ENCODE data around the gene KIF5A. TPM values are rescaled to one million over a fixed set of nuclear protein-coding genes. Genes with fewer than 3 reads are reported as not detected.

The KIF5A gene
- total RNA-seq, 4 donors from 2014 or later, result 1.9 to 4.8 (median 2.9) TPM

DNA sequence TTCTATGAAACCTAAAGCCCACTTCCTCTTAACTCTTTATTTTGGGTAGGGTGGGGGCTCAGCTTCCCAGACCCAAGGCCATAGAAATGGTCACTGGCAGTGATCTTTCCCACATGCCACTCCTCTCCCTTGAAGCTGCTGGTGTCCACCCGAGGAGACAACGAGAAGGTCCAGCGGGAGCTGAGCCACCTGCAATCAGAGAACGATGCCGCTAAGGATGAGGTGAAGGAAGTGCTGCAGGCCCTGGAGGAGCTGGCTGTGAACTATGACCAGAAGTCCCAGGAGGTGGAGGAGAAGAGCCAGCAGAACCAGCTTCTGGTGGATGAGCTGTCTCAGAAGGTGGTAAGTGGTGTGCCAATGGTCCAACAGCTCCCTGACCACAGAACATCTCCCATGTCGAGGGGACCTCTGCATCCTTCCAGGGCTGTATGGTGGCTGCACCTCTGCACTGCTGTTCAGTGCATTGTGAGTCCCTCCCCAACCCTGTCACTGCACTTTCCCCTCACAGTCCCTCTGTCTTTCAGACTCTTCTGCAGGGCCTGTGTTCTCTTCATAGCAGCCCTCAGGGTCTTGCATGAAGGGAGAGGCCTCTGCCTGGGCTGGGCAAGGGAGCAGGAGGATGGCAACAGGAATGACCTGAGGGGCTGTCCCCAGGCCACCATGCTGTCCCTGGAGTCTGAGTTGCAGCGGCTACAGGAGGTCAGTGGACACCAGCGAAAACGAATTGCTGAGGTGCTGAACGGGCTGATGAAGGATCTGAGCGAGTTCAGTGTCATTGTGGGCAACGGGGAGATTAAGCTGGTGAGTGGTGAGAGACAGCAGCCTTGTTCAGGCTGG lies 22.3 kb downstream of the KIF5A start:
- no peak overlapping the region for H3K4me3 ChIP-seq
- WGBS, 2 donors, result 86 to 89% methylated on average over 12 of the region's 12 CpGs
- DNase-seq (ENCODE audit: low spot score in 2 of 2), result no peak
- H3K27me3 ChIP-seq, result peaks cover 0 to 3% of the 10 kb centered on the region in 2 donors
- H3K9me3 ChIP-seq, result no peaks in the 10 kb centered on the region
- no peak overlapping the region for H3K27ac ChIP-seq
- no peaks in the 10 kb centered on the region for H3K36me3 ChIP-seq
- no peaks in the 10 kb centered on the region for H3K4me1 ChIP-seq
- TF ChIP-seq, protein P1, sequence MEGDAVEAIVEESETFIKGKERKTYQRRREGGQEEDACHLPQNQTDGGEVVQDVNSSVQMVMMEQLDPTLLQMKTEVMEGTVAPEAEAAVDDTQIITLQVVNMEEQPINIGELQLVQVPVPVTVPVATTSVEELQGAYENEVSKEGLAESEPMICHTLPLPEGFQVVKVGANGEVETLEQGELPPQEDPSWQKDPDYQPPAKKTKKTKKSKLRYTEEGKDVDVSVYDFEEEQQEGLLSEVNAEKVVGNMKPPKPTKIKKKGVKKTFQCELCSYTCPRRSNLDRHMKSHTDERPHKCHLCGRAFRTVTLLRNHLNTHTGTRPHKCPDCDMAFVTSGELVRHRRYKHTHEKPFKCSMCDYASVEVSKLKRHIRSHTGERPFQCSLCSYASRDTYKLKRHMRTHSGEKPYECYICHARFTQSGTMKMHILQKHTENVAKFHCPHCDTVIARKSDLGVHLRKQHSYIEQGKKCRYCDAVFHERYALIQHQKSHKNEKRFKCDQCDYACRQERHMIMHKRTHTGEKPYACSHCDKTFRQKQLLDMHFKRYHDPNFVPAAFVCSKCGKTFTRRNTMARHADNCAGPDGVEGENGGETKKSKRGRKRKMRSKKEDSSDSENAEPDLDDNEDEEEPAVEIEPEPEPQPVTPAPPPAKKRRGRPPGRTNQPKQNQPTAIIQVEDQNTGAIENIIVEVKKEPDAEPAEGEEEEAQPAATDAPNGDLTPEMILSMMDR (IDR thresholded peaks at IDR 0.05), result no peak
- no peak for TF ChIP-seq POLR2A (IDR thresholded peaks at IDR 0.05)
- TF ChIP-seq EP300 (IDR thresholded peaks at IDR 0.05), result no peak

DNA sequence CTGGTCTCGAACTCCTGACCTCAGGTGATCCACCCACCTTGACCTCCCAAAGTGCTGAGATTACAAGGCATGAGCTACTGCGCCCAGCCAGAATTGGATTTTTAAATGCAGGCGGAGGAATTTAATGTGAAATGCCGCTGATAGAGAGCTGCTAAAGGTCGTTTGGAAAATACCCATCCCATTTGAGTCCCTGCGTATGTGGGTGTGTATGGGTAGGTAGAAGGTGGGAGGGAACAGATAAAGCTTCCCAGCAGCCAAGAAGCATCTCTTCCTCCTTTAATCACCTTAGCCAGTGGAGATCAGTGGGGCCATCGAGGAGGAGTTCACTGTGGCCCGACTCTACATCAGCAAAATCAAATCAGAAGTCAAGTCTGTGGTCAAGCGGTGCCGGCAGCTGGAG lies 25.0 kb downstream of the KIF5A start:
- Histone ChIP-seq H3K36me3 (no peaks in the 10 kb centered on the region), H3K27ac (no peak overlapping the region), H3K9me3 (no peaks in the 10 kb centered on the region), H3K27me3 (no peaks in the 10 kb centered on the region), H3K4me1 (no peaks in the 10 kb centered on the region), H3K4me3 (no peak overlapping the region)
- DNase-seq (ENCODE audit: low spot score in 2 of 2), result no peak
- TF ChIP-seq POLR2A (IDR thresholded peaks at IDR 0.05) (no peak), EP300 (IDR thresholded peaks at IDR 0.05) (no peak)
- TF ChIP-seq, protein P1 (IDR thresholded peaks at IDR 0.05), result no peak
- 78 to 81% methylated on average over 10 of the region's 10 CpGs for WGBS, 2 donors

DNA sequence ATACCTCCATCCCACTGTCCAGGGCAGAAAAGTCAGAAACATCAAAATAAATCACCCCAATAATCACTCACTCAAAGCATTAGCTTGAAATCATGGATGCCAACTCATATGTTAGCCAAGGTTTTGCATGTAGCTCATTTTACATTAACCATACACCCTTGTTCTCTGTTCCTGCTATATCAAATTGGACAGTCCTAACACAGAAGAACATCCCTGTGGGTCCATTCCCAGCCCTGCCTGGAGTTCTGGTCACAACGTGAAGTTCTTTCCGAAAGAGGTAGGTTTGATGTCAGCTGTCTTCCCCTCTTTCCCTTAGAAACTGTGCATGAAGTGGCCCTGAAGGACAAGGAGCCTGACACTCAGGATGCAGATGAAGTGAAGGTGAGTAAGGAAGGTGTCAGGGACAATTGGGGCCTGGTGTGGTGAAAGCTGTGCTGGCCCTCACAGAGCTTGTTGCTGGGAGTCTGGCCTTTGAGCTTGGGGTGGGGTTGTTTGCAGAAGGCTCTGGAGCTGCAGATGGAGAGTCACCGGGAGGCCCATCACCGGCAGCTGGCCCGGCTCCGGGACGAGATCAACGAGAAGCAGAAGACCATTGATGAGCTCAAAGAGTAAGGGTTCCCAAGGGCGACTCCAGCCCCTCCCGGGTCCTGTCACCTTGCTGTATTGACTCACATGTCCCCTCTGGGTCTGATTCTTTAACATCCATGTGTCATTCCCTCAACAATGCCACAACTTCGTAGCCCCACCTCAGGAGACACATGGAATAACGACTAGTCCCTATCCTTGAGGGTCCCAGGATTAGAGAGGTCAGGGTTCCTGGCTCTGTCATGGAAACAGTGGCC lies 26.1 kb downstream of the KIF5A start:
- no peak for DNase-seq (ENCODE audit: low spot score in 2 of 2)
- Histone ChIP-seq H3K4me3 (no peak overlapping the region), H3K4me1 (no peaks in the 10 kb centered on the region), H3K36me3 (no peaks in the 10 kb centered on the region), H3K27ac (no peak overlapping the region), H3K27me3 (no peaks in the 10 kb centered on the region), H3K9me3 (no peaks in the 10 kb centered on the region)
- 75 to 79% methylated on average over 12 of the region's 12 CpGs for WGBS, 2 donors
- no peak for TF ChIP-seq EP300 (IDR thresholded peaks at IDR 0.05)

DNA sequence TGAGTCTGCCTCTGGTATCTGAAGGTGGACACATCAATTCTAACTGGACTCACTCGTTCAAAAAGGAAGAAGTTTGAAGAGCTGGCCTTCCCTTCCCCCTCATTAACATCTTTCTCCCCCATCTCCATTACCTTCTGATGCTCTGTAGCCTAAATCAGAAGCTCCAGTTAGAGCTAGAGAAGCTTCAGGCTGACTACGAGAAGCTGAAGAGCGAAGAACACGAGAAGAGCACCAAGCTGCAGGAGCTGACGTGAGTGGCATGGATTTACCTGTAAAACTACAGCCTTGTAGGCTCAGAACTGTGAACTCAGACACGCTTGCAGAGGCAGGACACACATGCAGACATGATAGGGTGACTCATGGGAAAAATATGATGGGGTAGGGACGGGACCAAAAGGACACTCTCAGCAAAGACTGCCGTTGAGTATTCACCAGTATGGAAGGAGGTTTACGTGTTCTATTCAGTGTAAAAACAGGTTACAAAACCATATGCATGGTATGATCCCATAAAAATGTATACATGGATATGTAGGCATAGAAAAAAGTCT lies 26.8 kb downstream of the KIF5A start:
- no peak for TF ChIP-seq POLR2A (IDR thresholded peaks at IDR 0.05)
- no peak for TF ChIP-seq EP300 (IDR thresholded peaks at IDR 0.05)
- TF ChIP-seq, protein P1 (IDR thresholded peaks at IDR 0.05), result no peak
- H3K4me3 ChIP-seq, result no peak overlapping the region
- 80 to 83% methylated on average over 9 of the region's 9 CpGs for WGBS, 2 donors
- no peaks in the 10 kb centered on the region for H3K9me3 ChIP-seq
- H3K4me1 ChIP-seq, result no peaks in the 10 kb centered on the region
- no peaks in the 10 kb centered on the region for H3K36me3 ChIP-seq
- H3K27me3 ChIP-seq, result no peaks in the 10 kb centered on the region
- DNase-seq (ENCODE audit: low spot score in 2 of 2), result no peak
- H3K27ac ChIP-seq, result no peak overlapping the region

DNA sequence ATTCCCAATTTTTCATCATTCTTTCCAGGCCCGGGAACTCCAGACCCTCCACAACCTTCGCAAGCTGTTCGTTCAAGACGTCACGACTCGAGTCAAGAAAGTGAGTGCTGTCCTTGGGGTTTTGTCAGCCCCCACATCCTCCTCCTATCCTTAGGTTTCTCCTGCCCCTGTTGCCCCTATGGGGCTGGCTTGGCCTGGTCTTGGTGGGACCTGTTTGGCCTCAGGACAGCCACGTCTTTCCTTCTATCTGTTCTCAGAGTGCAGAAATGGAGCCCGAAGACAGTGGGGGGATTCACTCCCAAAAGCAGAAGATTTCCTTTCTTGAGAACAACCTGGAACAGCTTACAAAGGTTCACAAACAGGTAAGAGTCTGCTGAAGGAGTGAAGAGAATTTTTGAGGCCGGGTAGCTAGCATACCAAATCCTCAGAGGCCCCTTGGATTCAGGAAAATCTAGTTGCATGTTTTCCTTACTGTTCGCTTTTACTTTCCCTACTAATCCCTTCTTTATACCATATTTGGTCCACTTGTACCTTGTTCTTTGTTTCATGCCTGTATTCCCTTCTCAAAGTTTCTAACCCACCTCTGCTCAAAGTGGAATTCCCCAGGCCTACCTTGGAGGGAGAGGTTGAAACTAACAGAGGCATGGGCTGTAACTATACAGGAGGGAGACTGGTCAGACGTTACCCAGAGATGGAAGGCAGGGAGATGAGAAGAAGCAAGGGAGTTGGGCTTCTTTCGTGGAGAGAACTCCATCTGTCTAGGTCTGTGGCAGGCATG lies 28.3 kb downstream of the KIF5A start:
- no peak for DNase-seq (ENCODE audit: low spot score in 2 of 2)
- no peaks in the 10 kb centered on the region for H3K9me3 ChIP-seq
- no peaks in the 10 kb centered on the region for H3K36me3 ChIP-seq
- TF ChIP-seq EP300 (IDR thresholded peaks at IDR 0.05) (no peak), POLR2A (IDR thresholded peaks at IDR 0.05) (no peak)
- TF ChIP-seq, protein P1 (IDR thresholded peaks at IDR 0.05), result no peak
- no peaks in the 10 kb centered on the region for H3K27me3 ChIP-seq
- H3K27ac ChIP-seq, result no peak overlapping the region
- no peaks in the 10 kb centered on the region for H3K4me1 ChIP-seq
- 80 to 86% methylated on average over 12 of the region's 12 CpGs for WGBS, 2 donors
- H3K4me3 ChIP-seq, result no peak overlapping the region
